ENCODE results near the gene STRIP1. TPM values are rescaled to one million over a fixed set of nuclear protein-coding genes. Genes with fewer than 3 reads are reported as not detected.

The STRIP1 gene
- total and polyA plus RNA-seq, 2 of the 8 experiments (the other 6 are each of a cell fraction or from before 2014, with no cell fraction given): 21.3 to 45.6 TPM

GRCh38 chr1:109996476-109996875 is 37.9 kb upstream of the STRIP1 start:
- Histone ChIP-seq H3K27ac (ENCODE audit: low read depth, low read length) (no peak overlapping the region), H3K23me2 (ENCODE audit: low read depth, low read length) (no peaks in the 10 kb centered on the region), H4K5ac (ENCODE audit: insufficient read length, low read depth, low read length) (no peak overlapping the region), H2BK120ac (replicated peaks; ENCODE audit: low read depth, low read length) (no peak overlapping the region), H3K79me1 (ENCODE audit: low read depth, low read length) (peaks cover 1% of the 10 kb centered on the region), H3K9me3 (ENCODE audit: insufficient read depth in 2 of 2, low read depth in 1 of 2, low read length in 1 of 2) (no peaks in the 10 kb centered on the region), H4K20me1 (replicated peaks in 1 of 2; ENCODE audit: control insufficient read depth in 1 of 2, insufficient read depth in 2 of 2, low read length in 2 of 2) (peaks cover 3 to 7% of the 10 kb centered on the region in 2 experiments), H3K14ac (ENCODE audit: insufficient read length) (no peak overlapping the region), H3K27me3 (replicated peaks in 1 of 4; ENCODE audit: control insufficient read depth in 3 of 4, extremely low read depth in 1 of 4, insufficient read depth in 3 of 4, low read length in 3 of 4) (no peaks in the 10 kb centered on the region), H3K9ac (replicated peaks in 1 of 4; ENCODE audit: extremely low read depth in 1 of 4, low read depth in 3 of 4, low read length in 3 of 4) (no peak overlapping the region), H3K4ac (replicated peaks; ENCODE audit: insufficient read length, low read depth, low read length) (no peak overlapping the region), H3K79me2 (ENCODE audit: control insufficient read depth in 1 of 2, insufficient read depth in 2 of 2, low read length in 2 of 2) (peaks cover 2 to 63% of the 10 kb centered on the region in 2 experiments), H3K4me1 (replicated peaks in 1 of 4; ENCODE audit: control insufficient read depth in 3 of 4, insufficient read depth in 4 of 4, low read length in 3 of 4) (no peaks in the 10 kb centered on the region), H3K36me3 (ENCODE audit: control insufficient read depth in 2 of 4, insufficient read depth in 4 of 4, low read length in 3 of 4) (peaks cover 0 to 2% (median 0%) of the 10 kb centered on the region in 4 experiments; a peak in 1 of 8 replicates), H2AK5ac (ENCODE audit: low read depth, low read length) (no peak overlapping the region), H4K8ac (ENCODE audit: extremely low read depth, insufficient read depth, low read length) (no peak overlapping the region), H2BK20ac (ENCODE audit: low read length) (no peak overlapping the region), H3K23ac (ENCODE audit: insufficient read length) (no peak overlapping the region), H4K91ac (replicated peaks; ENCODE audit: insufficient read length, low read length) (no peak overlapping the region), H2AFZ (ENCODE audit: low read length) (no peak overlapping the region), H3K4me3 (ENCODE audit: extremely low read depth in 1 of 4, insufficient read depth in 2 of 4, low read depth in 3 of 4, low read length in 4 of 4) (no peak overlapping the region), H3K56ac (replicated peaks; ENCODE audit: insufficient read length, low read depth, low read length) (no peak overlapping the region), H2BK15ac (ENCODE audit: low read length) (no peak overlapping the region), H2BK5ac (ENCODE audit: low read depth, low read length) (no peak overlapping the region), H2BK12ac (ENCODE audit: low read depth, low read length) (no peak overlapping the region), H3K18ac (ENCODE audit: extremely low read depth, low read length) (no peak overlapping the region), H3K4me2 (ENCODE audit: insufficient read depth in 1 of 2, low read depth in 2 of 2, low read length in 2 of 2) (no peak overlapping the region)
- no peak for DNase-seq (ENCODE audit: low read depth in 1 of 2, low spot score in 2 of 2)
- CTCF ChIA-PET (ENCODE audit: partially characterized antibody): interaction anchor here (0.9 to 4.8 kb wide), 5 partner anchors 8 to 220 kb away, joined by 3 to 22 read pairs (median 4); partner anchors contain the start of gene AHCYL1
- 87% methylated on average over 5 of the region's 5 CpGs; no CpG with 5 or more reads in 1 of the 2 experiments for WGBS, 2 experiments (ENCODE audit: extremely low coverage in 1 of 2, insufficient coverage in 1 of 2, insufficient read length in 1 of 2, insufficient replicate concordance in 2 of 2, low coverage in 1 of 2, low lambda C conversion rate in 2 of 2, missing lambda C conversion rate in 1 of 2)
- POLR2A ChIA-PET (ENCODE audit: partially characterized antibody): interaction anchor here (1.0 to 4.0 kb wide), 3 partner anchors 8 to 11 kb away, joined by 3 to 19 read pairs (median 3); partner anchors contain the start of gene AHCYL1
- no peak for FAIRE-seq
- TF ChIP-seq BCL11A (IDR thresholded peaks at IDR 0.05; ENCODE audit: low read depth in 2 of 2, low read length in 2 of 2) (no peak), ATF3 (IDR thresholded peaks at IDR 0.05; ENCODE audit: insufficient read depth, low read depth, low read length) (no peak), CEBPB (IDR thresholded peaks at IDR 0.05; ENCODE audit: low read depth, low read length) (no peak), SAP30 (IDR thresholded peaks at IDR 0.05; ENCODE audit: insufficient read depth, insufficient replicate concordance, low read length) (no peak), TBP (IDR thresholded peaks at IDR 0.05; ENCODE audit: low read depth, low read length) (no peak), KDM1A (IDR thresholded peaks at IDR 0.05; ENCODE audit: borderline replicate concordance, low read length) (no peak), BRCA1 (IDR thresholded peaks at IDR 0.05; ENCODE audit: low read depth, low read length) (no peak), ASH2L (IDR thresholded peaks at IDR 0.05; ENCODE audit: low read length) (no peak), E2F6 (IDR thresholded peaks at IDR 0.05) (no peak), FOSL1 (IDR thresholded peaks at IDR 0.05; ENCODE audit: insufficient read depth, low read depth, low read length) (no peak), RBBP5 (IDR thresholded peaks at IDR 0.05; ENCODE audit: borderline replicate concordance, low read depth, low read length) (no peak)
